Measurements from ENCODE around the gene PHF10. TPM values are rescaled to one million over a fixed set of nuclear protein-coding genes. Genes with fewer than 3 reads are reported as not detected.
"Not testable (repeated sequence)": the region's sequence is repeated elsewhere in the genome, so short reads cannot be mapped to it uniquely, and the experiment has no call there.

Gene PHF10
- total RNA-seq, 4 donors from 2014 or later, result 32.7 to 42.8 (median 37.0) TPM

GRCh38 chr6:169702840-169703246 lies 21.5 kb downstream of the PHF10 start:
- intact Hi-C loops (cut with DNase I; ENCODE audit: low total_unique reads), result no loop called here
- WGBS, 2 donors, result 2 to 4% methylated on average over 22 of the region's 22 CpGs
- DNase-seq (ENCODE audit: low spot score in 2 of 2), result no peak
- H3K4me3 ChIP-seq (ENCODE audit: low read depth, poor library complexity, severe bottlenecking), result peak overlapping the region; percentile 94
- TF ChIP-seq CTCF (IDR thresholded peaks at IDR 0.05) (no peak), POLR2A (IDR thresholded peaks at IDR 0.05) (no peak)

DNA sequence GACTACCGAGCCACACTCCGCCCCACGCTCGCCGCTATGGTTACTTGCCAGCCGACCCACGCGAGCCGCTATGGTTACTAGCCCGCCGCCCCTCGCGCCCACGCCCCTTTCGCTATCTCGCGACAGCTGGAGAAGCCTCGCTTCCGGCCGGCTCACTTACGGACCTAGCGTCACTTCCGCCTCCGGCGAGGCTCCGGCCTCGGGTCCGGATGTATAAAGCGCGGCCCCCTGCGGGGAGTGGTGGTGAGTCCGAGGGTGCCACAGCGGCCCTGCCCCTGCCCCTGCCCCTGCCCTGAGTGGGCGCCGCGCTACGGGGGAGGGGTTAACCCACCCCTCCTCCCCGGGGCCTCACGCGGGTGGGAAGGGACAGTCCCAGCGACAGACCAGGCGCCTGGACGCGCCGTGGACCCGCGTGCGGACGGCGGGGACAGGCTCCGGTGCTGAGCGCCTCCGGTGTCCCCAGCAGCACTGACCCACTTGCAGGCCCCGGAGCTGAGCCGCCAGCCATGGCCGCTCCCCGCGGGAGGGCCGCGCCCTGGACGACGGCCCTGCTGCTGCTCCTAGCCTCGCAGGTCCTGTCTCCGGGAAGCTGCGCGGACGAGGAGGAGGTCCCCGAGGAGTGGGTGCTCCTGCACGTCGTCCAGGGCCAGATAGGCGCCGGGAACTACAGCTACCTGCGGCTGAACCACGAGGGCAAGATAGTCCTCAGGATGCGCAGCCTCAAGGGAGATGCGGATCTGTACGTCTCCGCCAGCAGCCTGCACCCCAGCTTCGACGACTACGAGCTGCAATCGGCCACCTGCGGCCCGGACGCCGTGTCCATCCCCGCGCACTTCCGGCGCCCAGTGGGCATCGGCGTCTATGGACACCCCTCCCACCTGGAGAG lies 22.1 kb downstream of the PHF10 start, which contains the start of the genes C6orf120 and WDR27:
C6orf120 (plus strand) TSS at position 173 of the 886 bp plus-strand sequence; CDS start at position 507, 334 bp downstream.
WDR27 (minus strand) TSS at position 76 of the 886 bp plus-strand sequence. CDS start 13,024 bp downstream, outside the sequence.
- intact Hi-C loops (cut with DNase I; ENCODE audit: low total_unique reads), result no loop called here
- 0% methylated on average over 10 to 32 of the region's 92 CpGs for WGBS, 2 donors
- peak; percentile 95 to 99 for DNase-seq (ENCODE audit: low spot score in 2 of 2)
- TF ChIP-seq CTCF (IDR thresholded peaks at IDR 0.05) (no peak), POLR2A (IDR thresholded peaks at IDR 0.05) (peak in 1 of 2 donors; percentile 83)
- peak within 1 kb of the TSS; percentile 94 for H3K4me3 ChIP-seq (ENCODE audit: low read depth, poor library complexity, severe bottlenecking)

DNA sequence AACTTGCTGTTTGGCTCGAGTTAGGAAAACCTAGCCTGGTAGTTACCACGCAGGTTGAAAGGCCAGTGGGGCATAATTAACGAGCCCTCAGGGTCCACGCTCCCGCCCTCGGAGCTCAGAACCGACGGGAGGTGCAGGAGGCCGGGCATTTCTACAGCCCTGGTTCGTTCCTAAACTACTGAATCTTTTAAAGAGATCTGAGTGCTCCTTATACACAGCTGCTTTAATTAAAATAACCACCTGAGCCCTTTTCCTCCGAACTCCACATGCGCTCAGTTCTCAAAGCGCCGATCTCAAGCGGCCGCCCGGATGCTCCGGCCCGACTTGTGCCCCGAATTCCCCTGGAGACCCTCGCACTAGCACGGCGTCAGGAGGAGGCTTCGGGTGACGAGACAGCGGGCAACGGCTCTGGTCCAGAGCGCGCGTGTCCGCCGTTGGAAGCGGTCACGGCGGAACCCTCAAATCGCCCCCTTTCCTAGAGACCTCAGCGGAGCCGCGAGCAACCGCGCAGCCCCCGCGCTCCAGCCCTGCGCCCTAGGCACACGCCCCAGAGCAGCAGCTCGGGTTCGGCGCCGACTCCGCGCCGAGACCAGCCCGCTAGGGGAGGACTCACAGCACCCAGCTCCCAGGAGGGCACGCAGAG lies 22.9 kb downstream of the PHF10 start:
- H3K4me3 ChIP-seq (ENCODE audit: low read depth, poor library complexity, severe bottlenecking), result peak overlapping the region; percentile 94
- 1% methylated on average over 35 of the region's 54 CpGs for WGBS, 2 donors
- intact Hi-C loops (cut with DNase I; ENCODE audit: low total_unique reads), result no loop called here
- TF ChIP-seq CTCF (IDR thresholded peaks at IDR 0.05) (no peak), POLR2A (IDR thresholded peaks at IDR 0.05) (no peak)
- DNase-seq (ENCODE audit: low spot score in 2 of 2), result peak in 1 of 2 donors; percentile 88

DNA sequence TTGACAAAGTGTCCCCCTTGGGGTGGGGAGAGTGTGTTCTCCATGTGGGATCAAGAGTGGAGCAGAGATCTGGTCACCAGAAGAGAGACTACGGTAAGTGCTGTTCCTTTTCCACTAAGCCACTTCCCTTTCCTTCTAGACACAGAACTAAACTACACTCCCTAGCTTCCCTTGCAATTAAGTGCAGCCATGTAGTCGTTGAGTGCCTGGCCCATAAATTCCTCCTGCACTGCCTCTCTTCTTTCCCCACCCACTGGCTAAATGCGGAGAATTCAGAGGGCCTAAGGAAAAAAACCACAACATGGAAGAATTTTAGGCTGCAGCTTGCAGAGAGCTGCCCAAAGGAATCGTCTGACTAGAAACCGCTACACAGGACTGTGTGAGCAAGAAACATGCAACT lies 24.0 kb downstream of the PHF10 start:
- TF ChIP-seq CTCF (IDR thresholded peaks at IDR 0.05) (no peak), POLR2A (IDR thresholded peaks at IDR 0.05) (no peak)
- no peak for DNase-seq (ENCODE audit: low spot score in 2 of 2)
- intact Hi-C loops (cut with DNase I; ENCODE audit: low total_unique reads), result no loop called here
- no peak overlapping the region for H3K4me3 ChIP-seq (ENCODE audit: low read depth, poor library complexity, severe bottlenecking)
- 27 to 42% methylated on average over 5 of the region's 5 CpGs for WGBS, 2 donors

- WGBS, 2 donors, result 93 to 96% methylated on average over 10 of the region's 10 CpGs
- intact Hi-C loops (cut with DNase I; ENCODE audit: low total_unique reads); H3K4me3 ChIP-seq (ENCODE audit: low read depth, poor library complexity, severe bottlenecking); DNase-seq (ENCODE audit: low spot score in 2 of 2): not testable (repeated sequence)
Measured at GRCh38 chr6:169697115-169697514, 27.2 kb downstream of the PHF10 start.

DNA sequence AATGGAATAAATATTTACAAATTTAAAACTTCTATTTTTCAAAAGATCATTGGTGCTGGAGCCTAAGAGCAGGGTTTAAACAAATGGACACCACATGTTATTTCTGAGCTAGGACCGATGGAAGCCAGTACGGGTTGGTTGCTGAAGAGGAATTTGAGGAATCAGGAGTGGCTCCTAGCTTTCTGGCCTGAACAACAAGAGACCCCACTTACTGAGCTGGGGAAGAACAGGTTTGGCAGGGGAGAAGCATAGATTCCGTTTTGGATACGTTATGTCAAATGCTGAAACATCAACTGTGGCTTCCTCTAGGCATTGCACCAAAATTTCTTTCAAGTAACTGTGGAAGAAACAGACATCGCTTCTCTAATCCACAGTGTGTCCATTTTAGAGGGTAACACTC lies 29.2 kb downstream of the PHF10 start:
- no peak overlapping the region for H3K4me3 ChIP-seq (ENCODE audit: low read depth, poor library complexity, severe bottlenecking)
- WGBS, 2 donors, result 77 to 79% methylated on average over 5 of the region's 5 CpGs
- DNase-seq (ENCODE audit: low spot score in 2 of 2), result no peak
- intact Hi-C loops (cut with DNase I; ENCODE audit: low total_unique reads), result no loop called here
- no peak for TF ChIP-seq POLR2A (IDR thresholded peaks at IDR 0.05)
- TF ChIP-seq CTCF (IDR thresholded peaks at IDR 0.05), result no peak

All from lower leg skin (tissue), 4 donors.